ENCODE data around the gene COMMD2.

DNA sequence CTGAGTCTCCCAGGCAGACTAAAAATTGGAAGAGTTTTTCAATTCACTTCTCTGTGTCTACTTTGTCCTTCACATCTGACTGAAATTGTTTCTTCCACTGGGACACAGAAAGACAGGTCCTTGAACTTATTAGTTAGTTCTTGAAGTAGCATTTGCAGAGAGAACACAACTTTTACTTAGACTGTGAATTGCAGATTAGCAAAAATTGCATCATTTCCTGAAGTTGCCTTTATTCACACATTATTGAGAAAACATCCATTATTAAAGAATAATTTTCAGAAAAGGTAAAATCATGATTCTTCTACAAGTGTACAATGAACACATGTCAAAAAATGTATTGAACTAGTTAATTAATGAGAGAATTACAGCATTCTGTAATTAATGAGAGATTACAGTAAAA lies 1.4 kb upstream of the COMMD2 start:
- TF ChIP-seq EZH2 (IDR thresholded peaks at IDR 0.05; ENCODE audit: insufficient read depth, low read length), result no peak
- TF ChIP-seq, protein P1, sequence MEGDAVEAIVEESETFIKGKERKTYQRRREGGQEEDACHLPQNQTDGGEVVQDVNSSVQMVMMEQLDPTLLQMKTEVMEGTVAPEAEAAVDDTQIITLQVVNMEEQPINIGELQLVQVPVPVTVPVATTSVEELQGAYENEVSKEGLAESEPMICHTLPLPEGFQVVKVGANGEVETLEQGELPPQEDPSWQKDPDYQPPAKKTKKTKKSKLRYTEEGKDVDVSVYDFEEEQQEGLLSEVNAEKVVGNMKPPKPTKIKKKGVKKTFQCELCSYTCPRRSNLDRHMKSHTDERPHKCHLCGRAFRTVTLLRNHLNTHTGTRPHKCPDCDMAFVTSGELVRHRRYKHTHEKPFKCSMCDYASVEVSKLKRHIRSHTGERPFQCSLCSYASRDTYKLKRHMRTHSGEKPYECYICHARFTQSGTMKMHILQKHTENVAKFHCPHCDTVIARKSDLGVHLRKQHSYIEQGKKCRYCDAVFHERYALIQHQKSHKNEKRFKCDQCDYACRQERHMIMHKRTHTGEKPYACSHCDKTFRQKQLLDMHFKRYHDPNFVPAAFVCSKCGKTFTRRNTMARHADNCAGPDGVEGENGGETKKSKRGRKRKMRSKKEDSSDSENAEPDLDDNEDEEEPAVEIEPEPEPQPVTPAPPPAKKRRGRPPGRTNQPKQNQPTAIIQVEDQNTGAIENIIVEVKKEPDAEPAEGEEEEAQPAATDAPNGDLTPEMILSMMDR (IDR thresholded peaks at IDR 0.05; ENCODE audit: insufficient read depth, low read depth, low read length), result no peak

Measured in astrocyte (in vitro differentiated cells and primary cell).